ENCODE results near the gene APRT. TPM values are rescaled to one million over a fixed set of nuclear protein-coding genes. Genes with fewer than 3 reads are reported as not detected.
A peak's percentile ranks its signal among the peaks of the same experiment; 100 is the strongest.

Gene APRT
- total and polyA plus RNA-seq, 5 donors from 2014 or later: 145 to 489 (median 418) TPM

DNA sequence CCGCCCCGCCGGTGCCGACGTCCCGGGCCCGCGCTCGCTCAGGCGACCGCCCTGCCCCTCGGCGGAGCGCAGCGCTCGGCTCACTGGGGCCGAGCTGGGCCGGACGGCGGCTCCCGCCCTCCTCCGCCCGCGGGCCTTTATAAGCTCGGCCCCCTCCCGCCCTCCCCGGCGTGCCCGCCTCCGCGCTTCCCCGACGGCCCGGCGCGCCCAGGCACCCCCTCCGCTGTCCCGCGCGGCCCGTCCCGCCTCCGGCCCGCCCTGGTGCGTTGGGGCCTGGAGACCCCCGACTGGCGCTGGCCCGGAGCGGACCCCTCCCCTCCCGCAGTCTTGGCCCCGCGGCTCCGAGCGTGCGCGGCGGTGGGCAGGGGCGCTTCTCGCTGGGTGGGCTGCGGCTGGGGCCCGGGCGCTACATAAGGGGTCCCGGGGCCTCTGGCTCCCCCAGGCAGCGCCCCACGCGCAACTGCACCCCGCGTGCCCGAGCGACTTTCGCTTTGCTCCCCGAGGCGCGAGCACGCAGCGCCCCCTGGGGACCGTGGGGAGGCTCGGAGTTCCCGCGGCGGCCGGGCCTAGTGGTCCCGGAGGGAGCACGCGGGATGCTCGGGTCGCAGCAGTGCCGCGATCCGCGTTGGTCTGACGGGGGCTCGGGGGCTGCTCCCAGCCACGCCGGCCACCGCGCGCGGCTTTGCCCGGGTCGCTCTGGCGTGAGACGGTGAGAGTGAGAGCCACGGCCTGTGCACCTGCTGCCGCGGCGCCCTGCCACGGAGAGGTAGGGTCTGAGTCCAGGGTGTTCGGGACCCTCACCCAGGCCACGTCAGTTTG, 26.4 kb downstream of the APRT start, which contains the start of gene PIEZO1:
TSS of gene PIEZO1 (minus strand) at position 115 of the 819 bp plus-strand sequence. CDS start 256 bp downstream, outside the sequence.
- Histone ChIP-seq H3K36me3 (ENCODE audit: control insufficient read depth, insufficient read depth, low read length) (no peaks in the 10 kb centered on the region), H3K4me3 (ENCODE audit: low read depth, low read length) (peak within 1 kb of the TSS; percentile 48), H3K27ac (ENCODE audit: insufficient read depth, low read length, poor library complexity, severe bottlenecking) (peak within 1 kb of the TSS; percentile 85), H3K27me3 (ENCODE audit: control insufficient read depth, insufficient read depth, low read length) (no peaks in the 10 kb centered on the region), H3K4me1 (ENCODE audit: control insufficient read depth, insufficient read depth, low read length, poor library complexity, severe bottlenecking) (peaks cover 52% of the 10 kb centered on the region), H3K9me3 (ENCODE audit: control insufficient read depth in 2 of 2, low read length in 2 of 2) (no peaks in the 10 kb centered on the region)
- H3K9me3 Mint-ChIP-seq: no peaks in the 10 kb centered on the region
- ATAC-seq (ENCODE audit: low read depth in 2 of 2) (peak; percentile 42 to 48), DNase-seq (peak; percentile 79 to 85 (median 80))
- H3K4me3 Mint-ChIP-seq: peak within 1 kb of the TSS; percentile 86 to 90 (median 88)
- H3K4me1 Mint-ChIP-seq: peaks cover 0 to 45% (median 34%) of the 10 kb centered on the region in 4 donors
- H3K27ac Mint-ChIP-seq: peak within 1 kb of the TSS in 1 of 3 donors; percentile 82
- H3K36me3 Mint-ChIP-seq: no peaks in the 10 kb centered on the region
- no peaks in the 10 kb centered on the region for H3K27me3 Mint-ChIP-seq

DNA sequence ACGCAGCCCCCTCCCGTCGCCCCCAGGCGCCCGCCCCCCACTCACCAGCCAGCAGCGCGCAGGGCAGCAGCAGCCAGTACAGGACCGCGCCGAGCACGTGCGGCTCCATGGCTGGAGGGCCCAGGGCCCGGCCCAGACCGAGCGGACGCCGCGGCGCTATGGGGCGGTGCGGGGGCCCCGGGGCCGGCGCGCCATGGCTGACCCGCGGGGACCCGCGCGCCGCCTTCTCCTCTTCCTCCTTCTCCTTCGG, 26.9 kb downstream of the APRT start:
- no peaks in the 10 kb centered on the region for H3K36me3 Mint-ChIP-seq
- H3K4me3 ChIP-seq (ENCODE audit: low read depth, low read length): no peak overlapping the region

DNA sequence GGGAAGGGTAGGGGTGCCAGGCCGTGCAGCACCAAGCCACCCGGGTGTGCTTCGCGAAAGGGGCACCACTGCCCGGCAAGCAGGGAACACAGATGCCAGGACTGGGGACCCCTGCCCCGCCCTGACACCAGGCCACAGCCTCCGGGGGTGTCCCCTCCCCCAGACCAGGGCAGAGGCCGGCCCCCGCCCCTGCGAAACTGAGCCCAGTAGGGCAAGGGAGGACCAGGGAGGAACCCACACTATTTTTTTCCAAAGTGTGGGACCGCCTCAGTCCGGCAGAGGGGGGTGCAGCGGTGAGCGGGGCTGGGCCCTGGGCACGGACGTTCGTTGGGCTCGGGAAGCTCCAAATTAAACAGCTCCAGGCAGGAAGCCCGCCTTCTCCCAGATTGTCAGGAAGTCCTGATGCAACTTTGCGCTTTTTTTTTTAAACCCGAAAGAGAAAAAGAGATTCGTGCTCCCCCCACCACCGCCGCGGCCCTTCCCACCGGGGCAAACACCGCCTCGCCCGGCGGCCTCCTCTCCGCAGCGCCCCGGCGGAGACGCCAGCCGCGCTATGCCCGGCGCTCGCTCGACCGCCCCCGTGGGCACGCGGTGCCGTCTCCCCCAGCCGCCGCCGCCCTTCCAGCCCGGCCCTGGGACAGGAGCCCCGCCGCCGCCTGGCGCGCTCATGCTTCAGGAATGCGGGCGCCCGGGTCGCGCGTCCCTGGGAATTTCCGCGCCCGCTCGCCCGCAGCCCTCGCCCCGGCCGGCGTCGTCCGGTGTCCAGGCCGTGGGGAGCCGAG, 27.5 kb downstream of the APRT start:
- Mint-ChIP-seq H3K36me3 (no peaks in the 10 kb centered on the region), H3K4me1 (peaks cover 0 to 45% (median 30%) of the 10 kb centered on the region in 4 donors), H3K27ac (peak overlapping the region in 2 of 3 donors; percentile 82 to 89), H3K27me3 (no peaks in the 10 kb centered on the region), H3K9me3 (no peaks in the 10 kb centered on the region), H3K4me3 (peak overlapping the region; percentile 86 to 90 (median 88))
- Histone ChIP-seq H3K4me1 (ENCODE audit: control insufficient read depth, insufficient read depth, low read length, poor library complexity, severe bottlenecking) (peaks cover 57% of the 10 kb centered on the region), H3K4me3 (ENCODE audit: low read depth, low read length) (peak overlapping the region; percentile 65), H3K27ac (ENCODE audit: insufficient read depth, low read length, poor library complexity, severe bottlenecking) (peak overlapping the region; percentile 85), H3K36me3 (ENCODE audit: control insufficient read depth, insufficient read depth, low read length) (no peaks in the 10 kb centered on the region), H3K27me3 (ENCODE audit: control insufficient read depth, insufficient read depth, low read length) (no peaks in the 10 kb centered on the region), H3K9me3 (ENCODE audit: control insufficient read depth in 2 of 2, low read length in 2 of 2) (no peaks in the 10 kb centered on the region)
- ATAC-seq (ENCODE audit: low read depth in 2 of 2) (no peak), DNase-seq (peak; percentile 31 to 47 (median 36))

More for the DNA sequence above, 26.9 kb downstream of the APRT start:
- no peak for ATAC-seq (ENCODE audit: low read depth in 2 of 2)
- Histone ChIP-seq H3K27me3 (ENCODE audit: control insufficient read depth, insufficient read depth, low read length) (no peaks in the 10 kb centered on the region), H3K27ac (ENCODE audit: insufficient read depth, low read length, poor library complexity, severe bottlenecking) (peak overlapping the region; percentile 85), H3K9me3 (ENCODE audit: control insufficient read depth in 2 of 2, low read length in 2 of 2) (no peaks in the 10 kb centered on the region), H3K4me1 (ENCODE audit: control insufficient read depth, insufficient read depth, low read length, poor library complexity, severe bottlenecking) (peaks cover 52% of the 10 kb centered on the region), H3K36me3 (ENCODE audit: control insufficient read depth, insufficient read depth, low read length) (no peaks in the 10 kb centered on the region)
- Mint-ChIP-seq H3K9me3 (no peaks in the 10 kb centered on the region), H3K4me1 (peaks cover 0 to 45% (median 33%) of the 10 kb centered on the region in 4 donors), H3K27ac (no peak overlapping the region), H3K27me3 (no peaks in the 10 kb centered on the region), H3K4me3 (no peak overlapping the region)
- DNase-seq: no peak

DNA sequence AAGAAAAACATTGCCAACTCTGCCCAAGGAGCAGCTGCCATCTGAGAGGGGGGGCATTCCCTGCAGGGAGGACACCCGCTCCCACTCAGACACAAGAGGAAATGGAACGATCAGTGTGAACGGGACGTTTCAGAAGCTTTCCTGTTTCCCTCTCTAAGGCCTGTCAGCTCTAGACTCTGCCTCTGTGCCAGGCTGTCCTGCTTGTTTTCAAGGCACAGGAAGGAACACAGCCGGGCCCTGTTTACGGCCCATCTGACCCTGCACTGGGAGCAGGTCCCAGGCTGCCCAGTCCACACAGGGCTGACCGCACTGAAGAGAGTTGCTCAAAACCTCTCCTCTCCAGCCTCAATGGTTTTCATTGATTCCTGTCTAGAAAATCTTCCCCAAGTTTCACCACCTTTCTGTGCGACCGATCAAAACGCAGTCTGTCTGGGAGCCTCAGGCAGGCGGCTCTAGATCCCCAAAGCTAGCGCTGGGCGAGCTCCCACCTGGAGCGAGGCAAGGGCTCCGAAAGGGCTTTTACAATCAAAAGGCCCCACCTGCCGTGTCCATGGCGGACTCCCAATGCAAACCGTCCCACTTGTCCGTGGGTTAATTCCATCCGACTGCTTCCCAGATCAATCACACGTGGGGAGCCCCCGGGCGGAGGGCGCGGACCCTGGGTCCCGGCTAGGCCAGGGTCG, 28.2 kb downstream of the APRT start:
- H3K9me3 ChIP-seq (ENCODE audit: control insufficient read depth in 2 of 2, low read length in 2 of 2): no peaks in the 10 kb centered on the region
- Mint-ChIP-seq H3K9me3 (no peaks in the 10 kb centered on the region), H3K4me1 (peaks cover 0 to 48% (median 30%) of the 10 kb centered on the region in 4 donors), H3K36me3 (no peaks in the 10 kb centered on the region), H3K27me3 (no peaks in the 10 kb centered on the region), H3K27ac (peak overlapping the region; percentile 89 to 99 (median 96)), H3K4me3 (peak overlapping the region; percentile 87 to 98 (median 88))
- peak overlapping the region; percentile 65 for H3K4me3 ChIP-seq (ENCODE audit: low read depth, low read length)
- H3K27ac ChIP-seq (ENCODE audit: insufficient read depth, low read length, poor library complexity, severe bottlenecking): peak overlapping the region; percentile 85
- H3K27me3 ChIP-seq (ENCODE audit: control insufficient read depth, insufficient read depth, low read length): no peaks in the 10 kb centered on the region
- H3K4me1 ChIP-seq (ENCODE audit: control insufficient read depth, insufficient read depth, low read length, poor library complexity, severe bottlenecking): peaks cover 64% of the 10 kb centered on the region
- H3K36me3 ChIP-seq (ENCODE audit: control insufficient read depth, insufficient read depth, low read length): no peaks in the 10 kb centered on the region
- no peak for ATAC-seq (ENCODE audit: low read depth in 2 of 2)
- peak in 1 of 3 donors; percentile 47 for DNase-seq

DNA sequence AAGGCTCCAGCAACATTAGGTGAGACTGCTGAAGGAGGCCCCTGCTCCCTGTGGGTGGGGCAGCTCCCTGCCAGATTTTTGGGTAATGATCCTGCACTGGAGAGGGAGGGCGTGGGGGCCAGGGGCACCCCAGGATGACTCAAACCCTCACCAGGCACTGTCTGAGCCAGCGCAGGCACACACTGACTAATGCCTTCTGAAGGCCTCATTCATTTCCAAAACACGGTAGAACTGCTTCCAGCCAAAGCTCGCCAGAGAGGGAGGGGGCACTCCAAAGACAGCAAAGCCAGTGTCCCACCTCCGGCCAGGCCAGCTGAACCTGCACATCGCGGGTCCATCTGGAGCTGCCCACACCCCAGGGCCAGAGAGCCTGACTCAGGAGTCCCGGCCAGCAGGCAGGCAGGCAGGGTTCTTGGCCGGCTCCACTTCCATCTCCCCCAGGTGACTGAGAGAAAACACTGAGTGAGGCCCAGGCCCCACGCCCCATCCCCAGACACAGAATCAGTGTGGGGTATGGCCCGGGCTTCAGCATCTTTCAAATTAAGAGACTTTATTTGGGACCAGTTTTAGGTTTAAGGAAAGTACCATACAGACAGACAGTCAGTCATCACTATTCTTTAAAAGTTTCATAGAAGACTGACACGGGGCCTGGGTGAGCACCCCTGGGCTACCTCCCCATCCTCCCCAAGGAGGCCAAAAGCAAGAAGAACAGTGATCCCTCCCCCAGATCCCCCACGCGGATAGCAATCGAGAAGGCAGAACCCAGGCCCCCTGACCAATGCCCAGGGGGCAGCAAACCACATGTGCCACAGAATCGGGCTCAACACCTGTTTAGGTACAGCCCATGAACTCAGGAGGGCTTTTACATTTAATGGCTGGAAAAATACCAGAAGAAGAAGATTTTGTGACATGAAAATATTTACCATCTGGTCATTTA, 29.0 kb downstream of the APRT start:
- Mint-ChIP-seq H3K4me1 (peaks cover 0 to 54% (median 30%) of the 10 kb centered on the region in 4 donors), H3K27me3 (no peaks in the 10 kb centered on the region), H3K27ac (peak overlapping the region; percentile 89 to 99 (median 96)), H3K4me3 (peak overlapping the region; percentile 87 to 98 (median 88)), H3K36me3 (no peaks in the 10 kb centered on the region), H3K9me3 (no peaks in the 10 kb centered on the region)
- DNase-seq (peak in 2 of 3 donors; percentile 33 to 64), ATAC-seq (ENCODE audit: low read depth in 2 of 2) (peak; percentile 25 to 31)
- Histone ChIP-seq H3K36me3 (ENCODE audit: control insufficient read depth, insufficient read depth, low read length) (no peaks in the 10 kb centered on the region), H3K27ac (ENCODE audit: insufficient read depth, low read length, poor library complexity, severe bottlenecking) (peak overlapping the region; percentile 85), H3K4me3 (ENCODE audit: low read depth, low read length) (peak overlapping the region; percentile 65), H3K27me3 (ENCODE audit: control insufficient read depth, insufficient read depth, low read length) (no peaks in the 10 kb centered on the region), H3K9me3 (ENCODE audit: control insufficient read depth in 2 of 2, low read length in 2 of 2) (no peaks in the 10 kb centered on the region), H3K4me1 (ENCODE audit: control insufficient read depth, insufficient read depth, low read length, poor library complexity, severe bottlenecking) (peaks cover 72% of the 10 kb centered on the region)

DNA sequence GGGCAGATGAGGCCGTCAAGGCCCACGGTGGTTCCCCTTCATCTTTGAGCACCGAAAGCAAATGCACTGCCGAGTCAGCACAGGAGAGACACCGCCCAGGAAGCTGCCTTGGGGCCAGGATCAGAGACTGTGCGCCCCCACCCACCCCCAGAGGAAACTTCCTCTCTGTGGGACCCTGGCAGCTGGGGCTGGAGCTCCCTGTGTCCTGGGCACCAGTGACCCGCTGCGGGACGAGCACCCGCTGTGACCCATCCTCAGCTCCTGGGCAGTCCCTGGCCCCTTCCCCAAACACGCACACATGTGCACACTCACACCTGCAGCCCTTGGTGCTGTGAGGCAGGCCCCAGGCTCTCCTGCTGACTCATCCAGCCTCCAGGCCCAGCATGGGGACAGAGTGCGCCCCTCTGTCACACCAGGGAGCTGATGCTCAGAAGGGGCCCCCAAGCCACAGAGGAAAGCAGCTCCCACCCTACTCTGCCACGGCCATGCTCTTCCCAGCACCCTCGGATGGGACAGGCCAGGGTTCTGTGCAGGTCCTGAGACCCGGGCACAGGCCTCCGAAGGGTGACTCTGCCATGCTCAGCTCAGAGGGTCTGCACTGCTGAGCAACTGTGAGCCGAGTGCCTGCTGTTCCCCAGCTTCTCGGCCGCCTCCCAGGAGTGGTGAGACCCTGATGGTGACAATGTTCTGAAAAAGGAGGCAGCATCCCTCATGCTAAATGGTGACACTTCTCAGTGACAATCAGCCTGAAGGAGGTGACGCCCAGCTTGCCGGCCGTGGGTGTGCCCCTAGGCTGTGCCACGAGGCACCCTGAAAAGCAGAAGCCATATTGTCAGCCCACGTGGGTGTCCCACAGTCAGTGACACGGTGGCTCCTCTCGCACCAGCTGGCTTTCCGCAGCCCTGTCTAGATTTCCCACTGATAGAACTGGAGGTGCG, 30.3 kb downstream of the APRT start:
- Mint-ChIP-seq H3K4me1 (peaks cover 0 to 61% (median 28%) of the 10 kb centered on the region in 4 donors), H3K4me3 (peak overlapping the region; percentile 87 to 98 (median 88)), H3K36me3 (no peaks in the 10 kb centered on the region), H3K27me3 (no peaks in the 10 kb centered on the region), H3K27ac (peak overlapping the region; percentile 89 to 99 (median 96)), H3K9me3 (no peaks in the 10 kb centered on the region)
- peak; percentile 56 to 88 (median 71) for DNase-seq
- Histone ChIP-seq H3K27me3 (ENCODE audit: control insufficient read depth, insufficient read depth, low read length) (no peaks in the 10 kb centered on the region), H3K27ac (ENCODE audit: insufficient read depth, low read length, poor library complexity, severe bottlenecking) (peak overlapping the region; percentile 85), H3K4me1 (ENCODE audit: control insufficient read depth, insufficient read depth, low read length, poor library complexity, severe bottlenecking) (peaks cover 72% of the 10 kb centered on the region), H3K9me3 (ENCODE audit: control insufficient read depth in 2 of 2, low read length in 2 of 2) (no peaks in the 10 kb centered on the region), H3K36me3 (ENCODE audit: control insufficient read depth, insufficient read depth, low read length) (peaks cover 2% of the 10 kb centered on the region), H3K4me3 (ENCODE audit: low read depth, low read length) (peak overlapping the region; percentile 73)
- peak; percentile 59 to 62 for ATAC-seq (ENCODE audit: low read depth in 2 of 2)
